Hepatocyte (in vitro differentiated cells): ENCODE results near the gene XIRP2. TPM values are rescaled to one million over a fixed set of nuclear protein-coding genes. Genes with fewer than 3 reads are reported as not detected.
"Not testable (repeated sequence)": the region's sequence is repeated elsewhere in the genome, so short reads cannot be mapped to it uniquely, and the experiment has no call there.

Source experiments
- DNase-seq: peaks from one replicate; pipeline ENCODE4 v3.0.0-alpha.2; 2016; ENCODE audit warnings: low spot score
- H2AFZ ChIP-seq: fragments of 200-600 bp; sonication (generic); 2 replicates; pipeline ENCODE4 v1.6.0; 2016; ENCODE audit warnings: antibody characterized with exemption, mild to moderate bottlenecking
- H3K27ac ChIP-seq: fragments of 200-600 bp; sonication (generic); 2 replicates; pipeline ENCODE4 v1.5.1; 2016; ENCODE audit warnings: mild to moderate bottlenecking
- H3K27me3 ChIP-seq: fragments of 200-600 bp; sonication (generic); 2 replicates; pipeline ENCODE4 v1.6.1; 2016
- H3K36me3 ChIP-seq: fragments of 200-600 bp; sonication (generic); replicated peaks from 2 replicates; pipeline ENCODE4 v1.5.1; 2016; ENCODE audit warnings: low read depth; ENCODE audit not compliant: insufficient read depth
- H3K4me1 ChIP-seq: fragments of 200-600 bp; sonication (generic); 2 replicates; pipeline ENCODE4 v1.5.1; 2016; ENCODE audit warnings: mild to moderate bottlenecking, moderate library complexity; ENCODE audit not compliant: insufficient read depth
- H3K4me2 ChIP-seq: fragments of 200-600 bp; sonication (generic); 2 replicates; pipeline ENCODE4 v1.6.0; 2016
- H3K4me3 ChIP-seq: fragments of 200-600 bp; sonication (generic); 2 replicates; pipeline ENCODE4 v1.5.1; 2016; ENCODE audit warnings: mild to moderate bottlenecking
- H3K79me2 ChIP-seq: fragments of 200-600 bp; sonication (generic); 2 replicates; pipeline ENCODE4 v1.6.0; 2017; ENCODE audit warnings: mild to moderate bottlenecking
- H3K9me2 ChIP-seq: fragments of 200-600 bp; sonication (generic); replicated peaks from 2 replicates; pipeline ENCODE4 v1.6.0; 2017; ENCODE audit warnings: mild to moderate bottlenecking; ENCODE audit not compliant: insufficient read depth
- H3K9me3 ChIP-seq: fragments of 200-600 bp; sonication (generic); 2 replicates; pipeline ENCODE4 v1.5.1; 2016; ENCODE audit warnings: low read depth, mild to moderate bottlenecking
- H4K20me1 ChIP-seq: fragments of 200-600 bp; sonication (generic); 2 replicates; pipeline ENCODE4 v1.6.0; 2016; ENCODE audit warnings: mild to moderate bottlenecking; ENCODE audit not compliant: insufficient read depth, poor library complexity, severe bottlenecking
- EZH2 ChIP-seq: fragments of 200-600 bp; sonication (generic); IDR thresholded peaks from 2 replicates; pipeline ENCODE4 v1.6.1; 2016; ENCODE audit warnings: antibody characterized with exemption, mild to moderate bottlenecking, borderline replicate concordance
- EZH2phosphoT487 ChIP-seq: fragments of 200-600 bp; sonication (generic); IDR thresholded peaks from one replicate; pipeline ENCODE4 v1.6.1; 2018; ENCODE audit warnings: antibody characterized with exemption, mild to moderate bottlenecking, low read depth, moderate library complexity; ENCODE audit not compliant: unreplicated experiment, severe bottlenecking
- WGBS: methylation state at CpG from one replicate; pipeline ENCODE4 v1.1.6; 2016; ENCODE audit warnings: low lambda C conversion rate; ENCODE audit errors: missing lambda C conversion rate; 5-methylcytosine and 5-hydroxymethylcytosine counted together
- polyA plus RNA-seq: library from polyadenylated mRNA; unstranded; fragments of >200 nt; fragmentation: Nextera tagmentation; extraction: Ambion mirVana; gene quantifications from 2 replicates; pipeline ENCODE4 v1.2.1, GENCODE V29; 2016
- total RNA-seq: library from RNA; depleted of rRNA; stranded (reverse); fragments of >200 nt; gene quantifications from 2 replicates; pipeline ENCODE4 v1.2.3, GENCODE V29; 2014
- TF ChIP-seq, protein P1 (sequence below): fragments of 200-600 bp; sonication (generic); IDR thresholded peaks from 2 replicates; pipeline ENCODE4 v1.5.1; 2016; ENCODE audit warnings: antibody characterized with exemption, mild to moderate bottlenecking; ENCODE audit not compliant: poor library complexity

XIRP2 gene
- total and polyA plus RNA-seq, 2 experiments from 2014 or later: not detected

DNA sequence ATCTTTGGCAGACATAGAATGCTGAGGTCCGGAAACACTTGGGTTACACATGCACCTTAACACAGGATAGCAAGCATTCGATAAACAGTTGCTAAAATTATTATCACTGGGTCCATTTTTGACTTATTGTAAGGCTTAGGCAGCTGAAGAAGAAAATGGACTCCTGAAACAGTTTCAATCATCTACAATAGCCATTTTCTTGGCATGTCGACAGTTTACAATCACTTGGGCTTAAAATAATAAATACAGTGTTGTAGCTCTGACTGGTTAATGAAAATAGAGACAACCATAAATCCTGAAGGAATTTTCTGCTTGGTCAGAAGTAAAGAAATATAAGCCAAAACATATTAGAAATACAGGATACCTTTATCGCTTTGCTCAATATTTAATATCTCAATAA, 169.2 kb downstream of the XIRP2 start:
- Histone ChIP-seq H3K4me1 (no peaks in the 10 kb centered on the region), H3K9me2 (no peaks in the 10 kb centered on the region), H3K9me3 (no peaks in the 10 kb centered on the region), H3K4me3 (no peak overlapping the region), H3K79me2 (no peaks in the 10 kb centered on the region), H4K20me1 (no peaks in the 10 kb centered on the region), H3K4me2 (no peak overlapping the region), H3K36me3 (no peaks in the 10 kb centered on the region), H3K27me3 (no peaks in the 10 kb centered on the region), H3K27ac (no peak overlapping the region), H2AFZ (no peak overlapping the region)
- DNase-seq: no peak
- 88% methylated on average over 4 of the region's 4 CpGs for WGBS
- TF ChIP-seq EZH2phosphoT487 (no peak), EZH2 (no peak)
- TF ChIP-seq, protein P1, sequence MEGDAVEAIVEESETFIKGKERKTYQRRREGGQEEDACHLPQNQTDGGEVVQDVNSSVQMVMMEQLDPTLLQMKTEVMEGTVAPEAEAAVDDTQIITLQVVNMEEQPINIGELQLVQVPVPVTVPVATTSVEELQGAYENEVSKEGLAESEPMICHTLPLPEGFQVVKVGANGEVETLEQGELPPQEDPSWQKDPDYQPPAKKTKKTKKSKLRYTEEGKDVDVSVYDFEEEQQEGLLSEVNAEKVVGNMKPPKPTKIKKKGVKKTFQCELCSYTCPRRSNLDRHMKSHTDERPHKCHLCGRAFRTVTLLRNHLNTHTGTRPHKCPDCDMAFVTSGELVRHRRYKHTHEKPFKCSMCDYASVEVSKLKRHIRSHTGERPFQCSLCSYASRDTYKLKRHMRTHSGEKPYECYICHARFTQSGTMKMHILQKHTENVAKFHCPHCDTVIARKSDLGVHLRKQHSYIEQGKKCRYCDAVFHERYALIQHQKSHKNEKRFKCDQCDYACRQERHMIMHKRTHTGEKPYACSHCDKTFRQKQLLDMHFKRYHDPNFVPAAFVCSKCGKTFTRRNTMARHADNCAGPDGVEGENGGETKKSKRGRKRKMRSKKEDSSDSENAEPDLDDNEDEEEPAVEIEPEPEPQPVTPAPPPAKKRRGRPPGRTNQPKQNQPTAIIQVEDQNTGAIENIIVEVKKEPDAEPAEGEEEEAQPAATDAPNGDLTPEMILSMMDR: no peak

DNA sequence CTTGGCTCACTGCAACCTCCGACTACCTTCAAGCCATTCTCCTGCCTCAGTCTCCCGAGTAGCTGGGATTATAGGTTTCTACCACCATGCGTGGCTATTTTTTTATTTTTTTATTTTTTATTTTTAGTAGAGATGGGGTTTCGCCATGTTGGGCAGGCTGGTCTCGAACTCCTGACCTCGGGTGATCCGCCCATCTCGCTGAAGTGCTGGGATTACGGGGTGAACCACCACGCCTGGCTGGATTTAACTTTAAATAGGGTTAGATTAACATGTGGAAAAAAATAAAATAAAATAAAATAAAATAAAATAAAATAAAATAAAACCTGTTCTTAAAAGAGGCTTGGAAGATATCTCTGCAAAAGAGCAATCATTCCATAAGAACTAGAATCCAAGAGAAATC, 170.9 kb downstream of the XIRP2 start:
- Histone ChIP-seq H4K20me1 (no peaks in the 10 kb centered on the region), H3K36me3 (no peaks in the 10 kb centered on the region), H3K9me2 (no peaks in the 10 kb centered on the region), H2AFZ (no peak overlapping the region), H3K4me1 (no peaks in the 10 kb centered on the region), H3K79me2 (no peaks in the 10 kb centered on the region), H3K4me2 (no peak overlapping the region), H3K27me3 (no peaks in the 10 kb centered on the region), H3K9me3 (no peaks in the 10 kb centered on the region), H3K27ac (no peak overlapping the region), H3K4me3 (no peak overlapping the region)
- TF ChIP-seq, protein P1: no peak
- no peak for TF ChIP-seq EZH2phosphoT487
- no peak for TF ChIP-seq EZH2
- WGBS: 96% methylated on average over 10 of the region's 10 CpGs
- DNase-seq: no peak

DNA sequence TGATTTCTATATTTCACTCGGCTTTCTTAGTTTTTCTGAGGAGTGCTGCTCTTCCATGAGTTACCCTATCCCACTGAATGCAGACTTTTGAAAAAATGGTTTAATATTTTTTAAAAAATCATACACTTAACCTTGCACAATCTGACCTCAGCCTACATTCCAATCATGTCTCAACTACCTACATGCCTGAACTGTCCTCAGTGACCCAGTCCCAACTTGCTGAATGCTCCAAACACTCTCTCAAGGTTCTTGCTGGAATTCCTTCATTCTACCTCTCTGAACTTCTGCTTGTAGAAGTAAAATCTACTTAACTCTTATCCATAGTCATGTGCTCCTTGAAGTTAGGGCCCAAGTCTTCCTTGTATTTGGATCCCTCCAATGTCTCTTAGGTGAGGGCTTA, 181.6 kb downstream of the XIRP2 start:
- TF ChIP-seq EZH2: no peak
- TF ChIP-seq, protein P1: no peak
- TF ChIP-seq EZH2phosphoT487: no peak
- Histone ChIP-seq H3K27me3 (no peaks in the 10 kb centered on the region), H3K27ac (no peak overlapping the region), H3K4me3 (no peak overlapping the region), H2AFZ (no peak overlapping the region), H3K4me2 (no peak overlapping the region), H3K36me3 (no peaks in the 10 kb centered on the region), H4K20me1 (no peaks in the 10 kb centered on the region), H3K9me3 (no peaks in the 10 kb centered on the region), H3K4me1 (no peaks in the 10 kb centered on the region), H3K79me2 (no peaks in the 10 kb centered on the region), H3K9me2 (no peaks in the 10 kb centered on the region)
- WGBS: 96% methylated on average over 1 of the region's 1 CpG
- no peak for DNase-seq

DNA sequence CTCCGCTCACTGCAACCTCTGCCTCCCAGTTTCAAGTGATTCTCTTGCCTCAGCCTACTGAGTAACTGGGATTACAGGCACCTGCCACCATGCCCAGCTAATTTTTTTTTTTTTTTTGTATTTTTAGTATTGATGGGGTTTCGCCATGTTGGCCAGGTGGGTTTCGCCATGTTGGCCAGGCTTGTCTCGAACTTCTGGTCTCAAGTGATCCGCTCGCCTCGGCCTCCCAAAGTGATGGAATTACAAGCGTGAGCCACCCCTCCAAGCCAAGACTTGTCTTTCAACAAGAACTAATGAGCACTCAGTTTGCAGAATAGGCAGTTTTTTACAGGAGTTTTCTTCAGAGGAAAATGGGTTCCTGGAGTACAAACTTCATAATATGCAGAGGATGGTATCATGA, 187.4 kb downstream of the XIRP2 start:
- not testable (repeated sequence) for H3K36me3 ChIP-seq, H3K9me2 ChIP-seq, H3K4me1 ChIP-seq, H3K4me3 ChIP-seq, H4K20me1 ChIP-seq, H3K79me2 ChIP-seq, H3K27ac ChIP-seq, DNase-seq, H2AFZ ChIP-seq, H3K9me3 ChIP-seq, H3K4me2 ChIP-seq, H3K27me3 ChIP-seq
- WGBS: 96% methylated on average over 8 of the region's 8 CpGs

DNA sequence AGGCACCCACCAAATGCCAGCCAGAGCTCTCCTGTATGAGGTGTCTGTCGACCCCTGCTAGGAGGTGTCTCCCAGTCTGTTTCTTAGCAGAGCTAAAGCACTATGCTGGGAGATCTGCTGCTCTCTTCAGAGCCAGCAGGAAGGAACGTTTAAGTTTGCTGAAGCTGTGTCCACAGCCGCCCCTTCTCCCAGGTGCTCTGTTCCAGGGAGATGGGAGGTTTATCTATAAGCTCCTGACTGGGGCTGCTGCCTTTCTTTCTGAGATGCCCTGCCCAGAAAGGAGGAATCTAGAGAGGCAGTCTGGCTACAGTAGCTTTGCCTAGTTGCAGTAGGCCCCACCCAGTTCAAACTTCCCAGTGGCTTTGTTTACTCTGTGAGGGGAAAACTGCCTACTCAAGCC, 210.7 kb downstream of the XIRP2 start:
- DNase-seq, H2AFZ ChIP-seq, H4K20me1 ChIP-seq, H3K36me3 ChIP-seq, H3K4me2 ChIP-seq, H3K9me3 ChIP-seq, H3K4me3 ChIP-seq, H3K4me1 ChIP-seq, H3K79me2 ChIP-seq, H3K27me3 ChIP-seq, H3K9me2 ChIP-seq, H3K27ac ChIP-seq: not testable (repeated sequence)
- 88% methylated on average over 3 of the region's 3 CpGs for WGBS
